Gastrocnemius medialis (tissue), 4 donors: ENCODE measurements around the gene HNRNPD.

ENCODE experiments used
- CTCF ChIP-seq, 5 experiments: fragments of 450-650 bp in 3 of 5; fragments of 200-600 bp in 2 of 5; sonication (generic) in 2 of 5; IDR thresholded peaks in 4 of 5; conservative IDR thresholded peaks in 1 of 5; 1 replicate in 4 of 5; 2 replicates in 1 of 5; pipeline ENCODE4 v1.5.1; 2016 to 2019; ENCODE audit warnings: antibody characterized with exemption in 5 of 5, mild to moderate bottlenecking in 3 of 5, moderate library complexity in 3 of 5
- POLR2A ChIP-seq, 2 donors: fragments of 450-650 bp; IDR thresholded peaks; one replicate each; pipeline ENCODE4 v1.6.1; 2017; ENCODE audit warnings: antibody characterized with exemption in 2 of 2, mild to moderate bottlenecking in 2 of 2, moderate library complexity in 2 of 2

GRCh38 chr4:82382751-82383150, 9.0 kb upstream of the HNRNPD start:
- no peak for TF ChIP-seq CTCF (IDR thresholded peaks at IDR 0.05 in 4 of 5, conservative IDR thresholded peaks at IDR 0.05 in 1 of 5)
- TF ChIP-seq POLR2A (IDR thresholded peaks at IDR 0.05), result no peak
